H1 (cell line): ENCODE results near the gene CRADD. TPM values are rescaled to one million over a fixed set of nuclear protein-coding genes. Genes with fewer than 3 reads are reported as not detected.

Experiments
- CTCF ChIA-PET: fragments of 300-600 bp; sonication (Branson Sonifier 250); formaldehyde crosslinking; loops from one replicate; lab custom pipeline; 2021; ENCODE audit not compliant: partially characterized antibody; lab: Charles Lee
- POLR2A ChIA-PET: fragments of 300-600 bp; sonication (Branson Sonifier 250); formaldehyde crosslinking; loops from one replicate; lab custom pipeline; 2021; ENCODE audit warnings: inconsistent platforms; ENCODE audit not compliant: partially characterized antibody; lab: Charles Lee
- DNase-seq, 2 experiments: peaks; one replicate each; pipeline versions ENCODE4 v3.0.0 to v3.0.0-alpha.2; 2010 to 2022; ENCODE audit warnings: low spot score in 2 of 2, low read depth in 1 of 2, mixed read lengths in 1 of 2
- FAIRE-seq: peaks from 2 replicates; lab custom pipeline; 2011; peaks lifted over from hg19 to GRCh38; lab: Jason Lieb, UNC
- H2AFZ ChIP-seq: 2 replicates; pipeline ENCODE4 v1.8.1; 2012; ENCODE audit warnings: low read length, inconsistent platforms
- H2AK5ac ChIP-seq: 2 replicates; pipeline ENCODE4 v1.6.1; 2013; ENCODE audit warnings: low read depth, low read length
- H2BK120ac ChIP-seq: replicated peaks from 2 replicates; pipeline ENCODE3; 2013; ENCODE audit warnings: low read depth, low read length, inconsistent platforms
- H2BK12ac ChIP-seq: 2 replicates; pipeline ENCODE4 v1.6.1; 2013; ENCODE audit warnings: low read depth, low read length
- H2BK15ac ChIP-seq: 2 replicates; pipeline ENCODE4 v1.6.1; 2013; ENCODE audit warnings: low read length
- H2BK20ac ChIP-seq: 2 replicates; pipeline ENCODE4 v1.6.1; 2013; ENCODE audit warnings: low read length
- H2BK5ac ChIP-seq: 2 replicates; pipeline ENCODE4 v1.6.1; 2013; ENCODE audit warnings: low read depth, low read length
- H3K14ac ChIP-seq: 2 replicates; pipeline ENCODE4 v1.6.1; 2013; ENCODE audit warnings: inconsistent platforms; ENCODE audit not compliant: insufficient read length
- H3K18ac ChIP-seq: 2 replicates; pipeline ENCODE4 v1.6.1; 2013; ENCODE audit warnings: low read length; ENCODE audit errors: extremely low read depth
- H3K23ac ChIP-seq: 2 replicates; pipeline ENCODE4 v1.6.1; 2013; ENCODE audit warnings: inconsistent platforms; ENCODE audit not compliant: insufficient read length
- H3K23me2 ChIP-seq: 2 replicates; pipeline ENCODE4 v1.6.1; 2013; ENCODE audit warnings: low read depth, low read length
- H3K27ac ChIP-seq: 2 replicates; pipeline ENCODE4 v1.6.1; 2011; ENCODE audit warnings: low read depth, low read length, inconsistent platforms
- H3K27me3 ChIP-seq, 4 experiments: replicated peaks in 1 of 4; 1 replicate in 1 of 4; 2 replicates in 3 of 4; pipeline versions ENCODE4 v1.6.1 to v1.8.1; 2011 to 2013; ENCODE audit warnings: low read length in 3 of 4, mild to moderate bottlenecking in 3 of 4, inconsistent platforms in 2 of 4, mixed read lengths in 2 of 4, moderate library complexity in 1 of 4; ENCODE audit not compliant: control insufficient read depth in 3 of 4, insufficient read depth in 3 of 4; ENCODE audit errors: extremely low read depth in 1 of 4
- H3K36me3 ChIP-seq, 4 experiments: 2 replicates each; pipeline versions ENCODE4 v1.6.1 to v1.8.1; 2011 to 2013; ENCODE audit warnings: mild to moderate bottlenecking in 4 of 4, low read length in 3 of 4, moderate library complexity in 2 of 4, control low read depth in 1 of 4, inconsistent platforms in 1 of 4; ENCODE audit not compliant: insufficient read depth in 4 of 4, control insufficient read depth in 2 of 4
- H3K4ac ChIP-seq: replicated peaks from 2 replicates; pipeline ENCODE3; 2013; ENCODE audit warnings: low read length, low read depth, mixed read lengths, inconsistent platforms; ENCODE audit not compliant: insufficient read length
- H3K4me1 ChIP-seq, 4 experiments: replicated peaks in 1 of 4; 1 replicate in 1 of 4; 2 replicates in 3 of 4; pipeline versions ENCODE4 v1.6.1 to v1.8.1; 2011 to 2013; ENCODE audit warnings: low read length in 3 of 4, inconsistent platforms in 2 of 4, mixed read lengths in 1 of 4; ENCODE audit not compliant: insufficient read depth in 4 of 4, control insufficient read depth in 3 of 4
- H3K4me2 ChIP-seq, 2 experiments: 2 replicates each; pipeline versions ENCODE4 v1.6.1 to v1.8.1; 2011 to 2013; ENCODE audit warnings: low read depth in 2 of 2, low read length in 2 of 2, control low read depth in 1 of 2, inconsistent platforms in 1 of 2, mild to moderate bottlenecking in 1 of 2; ENCODE audit not compliant: insufficient read depth in 1 of 2
- H3K4me3 ChIP-seq, 4 experiments: fragments of 200-600, 300-600 bp in 1 of 4; sonication (generic), shearing (Covaris generic), sonication (Bioruptor Twin) in 1 of 4; 2 replicates each; pipeline versions ENCODE4 v1.5.1 to v1.8.1; 2011 to 2016; ENCODE audit warnings: low read length in 4 of 4, low read depth in 3 of 4, control low read depth in 2 of 4, inconsistent platforms in 2 of 4, mild to moderate bottlenecking in 2 of 4, mixed read lengths in 1 of 4, moderate library complexity in 1 of 4; ENCODE audit not compliant: insufficient read depth in 2 of 4; ENCODE audit errors: extremely low read depth in 1 of 4
- H3K56ac ChIP-seq: replicated peaks from 2 replicates; pipeline ENCODE3; 2013; ENCODE audit warnings: low read depth, mild to moderate bottlenecking, mixed read lengths, low read length, inconsistent platforms; ENCODE audit not compliant: insufficient read length
- H3K79me1 ChIP-seq: 2 replicates; pipeline ENCODE4 v1.6.1; 2013; ENCODE audit warnings: low read depth, low read length, control low read depth
- H3K79me2 ChIP-seq, 2 experiments: 2 replicates each; pipeline versions ENCODE4 v1.6.1 to v1.8.1; 2012 to 2013; ENCODE audit warnings: low read length in 2 of 2, mild to moderate bottlenecking in 2 of 2, inconsistent platforms in 1 of 2; ENCODE audit not compliant: insufficient read depth in 2 of 2, control insufficient read depth in 1 of 2
- H3K9ac ChIP-seq, 4 experiments: replicated peaks in 1 of 4; 1 replicate in 1 of 4; 2 replicates in 3 of 4; pipeline versions ENCODE4 v1.6.1 to v1.8.1; 2011 to 2013; ENCODE audit warnings: low read depth in 3 of 4, low read length in 3 of 4, control low read depth in 2 of 4, mild to moderate bottlenecking in 2 of 4, moderate library complexity in 2 of 4, inconsistent platforms in 1 of 4; ENCODE audit errors: extremely low read depth in 1 of 4
- H3K9me3 ChIP-seq, 2 experiments: 2 replicates each; pipeline versions ENCODE4 v1.6.1 to v1.8.1; 2012 to 2013; ENCODE audit warnings: mild to moderate bottlenecking in 2 of 2, moderate library complexity in 2 of 2, control low read depth in 1 of 2, inconsistent platforms in 1 of 2, low read depth in 1 of 2, low read length in 1 of 2, mixed read lengths in 1 of 2; ENCODE audit not compliant: insufficient read depth in 2 of 2
- H4K20me1 ChIP-seq, 2 experiments: replicated peaks in 1 of 2; 2 replicates each; pipeline versions ENCODE3 to v1.8.1; 2011 to 2013; ENCODE audit warnings: inconsistent platforms in 2 of 2, low read length in 2 of 2, mild to moderate bottlenecking in 1 of 2; ENCODE audit not compliant: insufficient read depth in 2 of 2, control insufficient read depth in 1 of 2
- H4K5ac ChIP-seq: 2 replicates; pipeline ENCODE4 v1.6.1; 2013; ENCODE audit warnings: low read length, low read depth, mixed read lengths, inconsistent platforms; ENCODE audit not compliant: insufficient read length
- H4K8ac ChIP-seq: 2 replicates; pipeline ENCODE4 v1.8.0; 2013; ENCODE audit warnings: mild to moderate bottlenecking, moderate library complexity, low read length, inconsistent platforms; ENCODE audit not compliant: insufficient read depth; ENCODE audit errors: extremely low read depth
- H4K91ac ChIP-seq: replicated peaks from 2 replicates; pipeline ENCODE3; 2013; ENCODE audit warnings: low read length, mixed read lengths, inconsistent platforms; ENCODE audit not compliant: insufficient read length
- ASH2L ChIP-seq: fragments of 200-600, 300-600 bp; sonication (generic); IDR thresholded peaks from one replicate; pipeline ENCODE4 v1.7.1; 2017; ENCODE audit warnings: low read length
- BACH1 ChIP-seq: IDR thresholded peaks from 2 replicates; pipeline ENCODE4 v1.6.1; 2012; ENCODE audit warnings: low read length, improper control_type of control experiment
- CBX8 ChIP-seq: fragments of 300-800, 300-1000 bp; sonication (generic); IDR thresholded peaks from 2 replicates; pipeline ENCODE4 v1.7.1; 2016; ENCODE audit warnings: low read depth, low read length, borderline replicate concordance
- CHD2 ChIP-seq: IDR thresholded peaks from 2 replicates; pipeline ENCODE4 v1.6.1; 2012; ENCODE audit warnings: low read length, improper control_type of control experiment
- CTBP2 ChIP-seq: IDR thresholded peaks from 2 replicates; pipeline ENCODE4 v1.7.0; 2011; ENCODE audit warnings: borderline replicate concordance, mild to moderate bottlenecking, moderate library complexity, mixed read lengths, low read length; ENCODE audit not compliant: insufficient read depth, insufficient read length
- EGR1 ChIP-seq: IDR thresholded peaks from 2 replicates; pipeline ENCODE4 v1.6.1; 2011; ENCODE audit warnings: low read depth, low read length, borderline replicate concordance
- KDM4A ChIP-seq: IDR thresholded peaks from one replicate; pipeline ENCODE4 v1.7.1; 2012; ENCODE audit warnings: low read depth, mild to moderate bottlenecking, moderate library complexity, low read length, inconsistent platforms; ENCODE audit not compliant: severe bottlenecking
- RAD21 ChIP-seq, 2 experiments: IDR thresholded peaks in 1 of 2; conservative IDR thresholded peaks in 1 of 2; 2 replicates each; pipeline ENCODE4 v1.6.1; 2011; ENCODE audit warnings: low read depth in 2 of 2, low read length in 2 of 2, improper control_type of control experiment in 1 of 2, inconsistent platforms in 1 of 2, mild to moderate bottlenecking in 1 of 2, moderate library complexity in 1 of 2
- RBBP5 ChIP-seq: IDR thresholded peaks from 2 replicates; pipeline ENCODE4 v1.7.1; 2012; ENCODE audit warnings: low read depth, mild to moderate bottlenecking, inconsistent platforms, low read length, moderate library complexity, borderline replicate concordance
- TAF7 ChIP-seq: optimal IDR thresholded peaks from 2 replicates; pipeline ENCODE3; 2011; ENCODE audit warnings: low read depth, mild to moderate bottlenecking, inconsistent platforms, low read length, moderate library complexity, borderline replicate concordance
- WGBS, 2 experiments: shearing (Covaris generic) in 1 of 2; methylation state at CpG; one replicate each; pipeline versions ENCODE4 v1.1.6 to v1.1.7; 2013 to 2015; ENCODE audit warnings: low lambda C conversion rate in 2 of 2, mixed read lengths in 2 of 2, inconsistent platforms in 1 of 2, low coverage in 1 of 2, missing lambda C conversion rate in 1 of 2; ENCODE audit not compliant: insufficient replicate concordance in 2 of 2, insufficient coverage in 1 of 2, insufficient read length in 1 of 2; ENCODE audit errors: extremely low coverage in 1 of 2, missing lambda C conversion rate in 1 of 2; 5-methylcytosine and 5-hydroxymethylcytosine counted together
- polyA plus RNA-seq, 7 experiments: library from polyadenylated mRNA; depleted of rRNA in 3 of 7; stranded (reverse) in 5 of 7; unstranded in 2 of 7; fragments of >200 nt in 5 of 7; fragments of 200-250 nt in 2 of 7; gene quantifications; 1 replicate in 5 of 7; 2 replicates in 1 of 7; 4 replicates in 1 of 7; pipeline versions ENCODE4 v1.2.1 to v1.2.3, GENCODE V29; 2011 to 2013; ENCODE audit warnings: missing spikeins in 2 of 7, mixed read lengths in 2 of 7
- total RNA-seq: library from RNA; stranded (reverse); fragmentation: NEBNext Ultra II Directional; extraction: Animal tissue kit (Norgen Biotek cat#: 25700); gene quantifications from 2 replicates; pipeline ENCODE4 v1.2.1, GENCODE V29; 2021

The CRADD gene
- total and polyA plus RNA-seq, 2 of the 8 experiments (the other 6 are each of a cell fraction or from before 2014, with no cell fraction given), result 8.1 to 15.4 TPM

DNA sequence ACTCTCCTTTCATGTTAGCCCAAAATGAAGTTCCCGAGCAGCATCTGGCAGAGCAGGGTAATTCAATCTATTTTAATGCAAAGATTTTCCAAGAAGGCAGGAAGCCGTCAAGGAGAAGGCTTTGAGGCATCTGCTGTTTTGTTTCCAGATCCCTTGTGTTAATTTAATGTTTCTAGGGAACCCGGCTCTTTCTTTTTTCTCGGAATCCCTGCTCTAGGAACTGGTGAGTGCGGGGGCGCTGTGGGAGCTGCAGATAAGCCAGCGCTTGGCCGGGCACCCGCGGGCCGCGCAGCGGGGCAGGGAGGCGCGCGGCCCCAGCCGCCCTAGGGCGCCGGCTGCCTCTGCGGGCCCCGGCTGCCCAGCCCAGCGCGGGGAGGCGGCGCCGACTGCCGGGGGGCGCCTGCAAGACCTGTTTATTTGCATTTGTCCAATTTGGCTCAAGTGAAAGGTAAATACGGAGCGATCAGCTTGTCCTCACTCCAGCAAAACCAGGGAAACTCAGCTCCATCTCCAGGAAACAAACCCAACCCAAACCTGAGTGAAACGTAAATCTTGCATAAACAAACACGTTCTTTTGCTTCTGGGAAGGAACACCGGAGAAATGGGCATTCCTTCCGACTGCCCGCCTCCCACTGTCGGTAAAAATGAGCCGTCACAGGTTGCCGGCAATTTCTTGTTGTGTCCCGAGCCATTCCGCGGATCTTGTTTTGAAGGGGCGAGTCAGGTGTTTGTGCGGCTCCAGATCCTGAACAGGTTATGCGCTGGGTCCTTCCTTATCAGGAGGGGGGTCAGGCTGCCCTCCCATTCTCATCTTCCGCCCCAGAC is 65.1 kb downstream of the CRADD start:
- Histone ChIP-seq H3K27me3 (no peaks in the 10 kb centered on the region), H2BK12ac (peak overlapping the region; percentile 97), H2BK20ac (peak overlapping the region; percentile 88; the same call in 1 of the 2 replicates), H3K4ac (peak overlapping the region; percentile 61), H2AFZ (0 out of 2 replicates have a peak overlapping the region, but pooled peaks have one; percentile 79), H3K14ac (no peak overlapping the region), H3K4me2 (peak overlapping the region; percentile 76 to 98), H2AK5ac (no peak overlapping the region), H3K23ac (no peak overlapping the region), H4K91ac (peak overlapping the region; percentile 20), H3K79me1 (no peaks in the 10 kb centered on the region), H3K36me3 (no peaks in the 10 kb centered on the region), H3K23me2 (peaks cover 3% of the 10 kb centered on the region), H3K4me3 (peak overlapping the region; percentile 36 to 68 (median 56); a peak in 7 of 8 replicates), H3K27ac (peak overlapping the region; percentile 87), H3K18ac (peak overlapping the region; percentile 97), H3K9ac (peak overlapping the region; percentile 40 to 59 (median 54); a peak in 5 of 7 replicates), H2BK120ac (peak overlapping the region; percentile 80), H4K20me1 (no peaks in the 10 kb centered on the region), H3K4me1 (peaks cover 0 to 17% (median 12%) of the 10 kb centered on the region in 4 experiments; a peak in 4 of 7 replicates), H4K5ac (peak overlapping the region; percentile 73), H4K8ac (0 out of 2 replicates have a peak overlapping the region, but pooled peaks have one; percentile 46), H3K56ac (peak overlapping the region; percentile 89), H2BK5ac (peak overlapping the region; percentile 98), H3K79me2 (no peaks in the 10 kb centered on the region), H2BK15ac (peak overlapping the region; percentile 47; the same call in 1 of the 2 replicates), H3K9me3 (no peaks in the 10 kb centered on the region)
- ChIA-PET CTCF (interaction anchor here (0.7 to 1.7 kb wide), 8 partner anchors 15 to 360 kb away, joined by 3 to 9 read pairs (median 3); partner anchors contain the start of gene SOCS2), POLR2A (interaction anchor here (0.6 to 3.8 kb wide), 14 partner anchors 10 to 304 kb away, joined by 3 to 37 read pairs (median 4); partner anchors contain the start of genes CRADD and SOCS2)
- FAIRE-seq (no peak), DNase-seq (peak; percentile 13 to 68)
- 2% methylated on average over 45 of the region's 45 CpGs; no CpG with 5 or more reads in 1 of the 2 experiments for WGBS, 2 experiments
- peak; percentile 13 for TF ChIP-seq KDM4A
- TF ChIP-seq CHD2, result no peak
- TF ChIP-seq RAD21 (IDR thresholded peaks at IDR 0.05 in 1 of 2, conservative IDR thresholded peaks at IDR 0.05 in 1 of 2; ENCODE audit: low read depth in 2 of 2, low read length in 2 of 2), result peak; percentile 45 to 68; a peak in 3 of 4 replicates
- no peak for TF ChIP-seq CBX8
- peak; percentile 35; the same call in 1 of the 2 replicates for TF ChIP-seq RBBP5
- peak; percentile 79 for TF ChIP-seq EGR1
- TF ChIP-seq BACH1, result no peak
- peak; percentile 90 for TF ChIP-seq ASH2L
- peak; percentile 24 for TF ChIP-seq CTBP2
- no peak for TF ChIP-seq TAF7
